Esophagus (tissue), 2 donors: Measurements from ENCODE around the gene CDCA4. TPM values are rescaled to one million over a fixed set of nuclear protein-coding genes. Genes with fewer than 3 reads are reported as not detected.

Experiments
- H3K27ac ChIP-seq, 2 donors: one replicate each; pipeline ENCODE4 v1.5.1; 2013; ENCODE audit warnings: low read depth in 2 of 2, mild to moderate bottlenecking in 2 of 2, inconsistent platforms in 1 of 2, low read length in 1 of 2, moderate library complexity in 1 of 2
- H3K27me3 ChIP-seq, 2 donors: one replicate each; pipeline ENCODE4 v1.6.1; 2013; ENCODE audit warnings: low read length in 2 of 2, control low read depth in 1 of 2, mild to moderate bottlenecking in 1 of 2; ENCODE audit not compliant: insufficient read depth in 2 of 2, control insufficient read depth in 1 of 2
- H3K36me3 ChIP-seq, 2 donors: one replicate each; pipeline ENCODE4 v1.6.1; 2013; ENCODE audit warnings: low read length in 1 of 2; ENCODE audit not compliant: control insufficient read depth in 2 of 2, insufficient read depth in 2 of 2
- H3K4me1 ChIP-seq, 2 donors: one replicate each; pipeline ENCODE4 v1.6.1; 2013; ENCODE audit warnings: low read length in 1 of 2; ENCODE audit not compliant: control insufficient read depth in 2 of 2, insufficient read depth in 2 of 2
- H3K4me3 ChIP-seq, 2 donors: one replicate each; pipeline ENCODE4 v1.5.1; 2013; ENCODE audit warnings: low read length in 2 of 2, mild to moderate bottlenecking in 2 of 2, low read depth in 1 of 2, moderate library complexity in 1 of 2
- H3K9me3 ChIP-seq, 2 donors: one replicate each; pipeline ENCODE4 v1.6.1; 2013; ENCODE audit warnings: mild to moderate bottlenecking in 2 of 2, low read depth in 1 of 2, low read length in 1 of 2, moderate library complexity in 1 of 2; ENCODE audit not compliant: control insufficient read depth in 2 of 2, insufficient read depth in 1 of 2
- WGBS, 2 donors: extraction: QIAGEN DNeasy Blood & Tissue Kit; methylation state at CpG; one replicate each; pipeline ENCODE4 v1.1.7; 2013; 5-methylcytosine and 5-hydroxymethylcytosine counted together
- polyA plus RNA-seq, 2 donors: library from polyadenylated mRNA; stranded (reverse); fragments of 200-250 nt; gene quantifications; one replicate each; pipeline ENCODE4 v1.2.3, GENCODE V29; 2013
- donor health status: healthy with polysubstance abuse.
- donor health status: Bipolar disorder and iron deficiency.

CDCA4 gene
- polyA plus RNA-seq, 2 donors = 23.5 to 24.7 TPM

- H3K9me3 ChIP-seq = no peaks in the 10 kb centered on the region
- H3K36me3 ChIP-seq = no peaks in the 10 kb centered on the region
- peaks cover 0 to 3% of the 10 kb centered on the region in 2 donors for H3K4me1 ChIP-seq
- H3K27ac ChIP-seq = no peak overlapping the region
- no peak overlapping the region for H3K4me3 ChIP-seq
- no peaks in the 10 kb centered on the region for H3K27me3 ChIP-seq
- WGBS, 2 donors = 89 to 92% methylated on average over 14 of the region's 14 CpGs
These were observed 37.7 kb upstream of the CDCA4 start for GRCh38 chr14:105058521-105059034.

- H3K4me1 ChIP-seq = peaks cover 0 to 3% of the 10 kb centered on the region in 2 donors
- H3K27ac ChIP-seq = no peak overlapping the region
- 71 to 82% methylated on average over 22 of the region's 22 CpGs for WGBS, 2 donors
- no peaks in the 10 kb centered on the region for H3K36me3 ChIP-seq
- H3K27me3 ChIP-seq = no peaks in the 10 kb centered on the region
- H3K9me3 ChIP-seq = no peaks in the 10 kb centered on the region
- H3K4me3 ChIP-seq = no peak overlapping the region
These were observed 35.5 kb upstream of the CDCA4 start for GRCh38 chr14:105056303-105056831.

- H3K4me1 ChIP-seq = peaks cover 0 to 3% of the 10 kb centered on the region in 2 donors
- H3K9me3 ChIP-seq = no peaks in the 10 kb centered on the region
- H3K4me3 ChIP-seq = no peak overlapping the region
- no peaks in the 10 kb centered on the region for H3K36me3 ChIP-seq
- 77 to 80% methylated on average over 33 of the region's 33 CpGs for WGBS, 2 donors
- no peak overlapping the region for H3K27ac ChIP-seq
- H3K27me3 ChIP-seq = no peaks in the 10 kb centered on the region
These were observed 34.9 kb upstream of the CDCA4 start for GRCh38 chr14:105055736-105056302.

- no peak overlapping the region for H3K27ac ChIP-seq
These were observed 34.5 kb upstream of the CDCA4 start for GRCh38 chr14:105055334-105055733.

GRCh38 chr14:105053996-105054395 lies 33.1 kb upstream of the CDCA4 start:
- Histone ChIP-seq H3K27ac (no peak overlapping the region), H3K4me3 (no peak overlapping the region), H3K27me3 (no peaks in the 10 kb centered on the region), H3K4me1 (peaks cover 0 to 3% of the 10 kb centered on the region in 2 donors), H3K9me3 (no peaks in the 10 kb centered on the region), H3K36me3 (no peaks in the 10 kb centered on the region)
- 91 to 93% methylated on average over 15 of the region's 15 CpGs for WGBS, 2 donors

More at GRCh38 chr14:105055334-105055733, 34.5 kb upstream of the CDCA4 start:
- Histone ChIP-seq H3K9me3 (no peaks in the 10 kb centered on the region), H3K4me3 (no peak overlapping the region), H3K36me3 (no peaks in the 10 kb centered on the region), H3K4me1 (peaks cover 0 to 5% of the 10 kb centered on the region in 2 donors), H3K27me3 (no peaks in the 10 kb centered on the region)
- 70 to 76% methylated on average over 15 of the region's 15 CpGs for WGBS, 2 donors

GRCh38 chr14:105053421-105053820 lies 32.5 kb upstream of the CDCA4 start:
- H3K4me1 ChIP-seq = peaks cover 0 to 3% of the 10 kb centered on the region in 2 donors
- 75 to 76% methylated on average over 6 of the region's 6 CpGs for WGBS, 2 donors

GRCh38 chr14:105052110-105052458 lies 31.2 kb upstream of the CDCA4 start:
- H3K9me3 ChIP-seq = no peaks in the 10 kb centered on the region
- 72 to 76% methylated on average over 4 of the region's 4 CpGs for WGBS, 2 donors

More at GRCh38 chr14:105053421-105053820, 32.5 kb upstream of the CDCA4 start:
- no peaks in the 10 kb centered on the region for H3K9me3 ChIP-seq
- H3K36me3 ChIP-seq = no peaks in the 10 kb centered on the region
- H3K4me3 ChIP-seq = no peak overlapping the region
- H3K27me3 ChIP-seq = no peaks in the 10 kb centered on the region
- H3K27ac ChIP-seq = no peak overlapping the region

GRCh38 chr14:105051182-105052109 lies 30.6 kb upstream of the CDCA4 start:
- Histone ChIP-seq H3K27me3 (no peaks in the 10 kb centered on the region), H3K4me3 (no peak overlapping the region), H3K4me1 (peaks cover 0 to 3% of the 10 kb centered on the region in 2 donors), H3K9me3 (no peaks in the 10 kb centered on the region), H3K36me3 (no peaks in the 10 kb centered on the region), H3K27ac (no peak overlapping the region)
- WGBS, 2 donors = 93% methylated on average over 59 of the region's 59 CpGs

More at GRCh38 chr14:105052110-105052458, 31.2 kb upstream of the CDCA4 start:
- no peak overlapping the region for H3K27ac ChIP-seq
- no peaks in the 10 kb centered on the region for H3K36me3 ChIP-seq
- no peaks in the 10 kb centered on the region for H3K27me3 ChIP-seq
- no peak overlapping the region for H3K4me3 ChIP-seq
- H3K4me1 ChIP-seq = peaks cover 0 to 3% of the 10 kb centered on the region in 2 donors

- WGBS, 2 donors = 39 to 42% methylated on average over 10 of the region's 10 CpGs
- no peak overlapping the region for H3K4me3 ChIP-seq
- no peaks in the 10 kb centered on the region for H3K36me3 ChIP-seq
- no peak overlapping the region for H3K27ac ChIP-seq
- no peaks in the 10 kb centered on the region for H3K9me3 ChIP-seq
- H3K4me1 ChIP-seq = peaks cover 0 to 3% of the 10 kb centered on the region in 2 donors
- H3K27me3 ChIP-seq = no peaks in the 10 kb centered on the region
These were observed 29.6 kb upstream of the CDCA4 start for GRCh38 chr14:105050551-105050897.
